ENCODE measurements around the gene IFNA7.
"Not testable (repeated sequence)": the region's sequence is repeated elsewhere in the genome, so short reads cannot be mapped to it uniquely, and the experiment has no call there.

IFNA7 gene

DNA sequence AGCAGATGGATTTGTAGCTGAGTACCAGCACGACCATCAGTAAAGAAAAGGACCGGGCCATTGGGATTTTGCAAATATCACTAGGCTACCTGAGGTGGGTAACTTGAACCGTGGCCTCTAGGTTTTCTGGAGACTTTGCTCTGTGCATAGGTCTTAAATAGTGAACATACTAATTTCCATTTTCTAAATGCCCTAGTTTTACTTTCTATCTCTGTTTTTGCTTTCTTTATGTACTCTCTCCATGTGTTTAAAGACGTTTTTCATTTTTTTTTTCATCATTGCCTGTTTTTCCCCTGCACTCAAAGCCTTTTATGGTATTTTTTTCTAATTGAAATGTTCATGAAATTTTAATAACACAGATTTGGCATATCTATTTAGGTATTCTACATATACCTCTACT, at the start of gene IFNA7:
IFNA7 (minus strand) TSS at position 101 of the 400 bp plus-strand sequence; CDS start at position 61, 40 bp downstream.
- DNase-seq (ENCODE audit: low read depth in 2 of 2), result not testable (repeated sequence)

GRCh38 chr9:21251638-21252037, 49.6 kb upstream of the IFNA7 start:
- no peak for DNase-seq (ENCODE audit: low read depth in 2 of 2)

DNA sequence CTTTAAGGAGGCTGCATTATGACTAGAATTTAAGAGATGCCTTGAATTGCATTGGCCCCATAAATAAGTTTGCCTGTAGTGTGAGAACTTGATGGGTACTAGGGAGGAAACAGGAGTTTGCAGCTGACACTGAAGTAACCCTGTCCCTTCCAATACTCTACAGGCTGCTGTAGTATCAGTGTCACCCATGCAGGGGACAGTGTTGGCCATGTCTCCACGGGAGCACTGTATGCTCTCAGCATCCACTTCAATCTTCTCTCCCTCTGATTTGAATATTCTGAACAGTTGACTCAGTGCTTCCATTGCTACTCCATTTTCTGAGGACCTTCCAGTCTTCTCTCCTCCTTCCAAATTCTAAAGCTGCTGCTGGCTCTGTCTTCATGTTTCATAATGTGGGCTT, 49.2 kb upstream of the IFNA7 start:
- DNase-seq (ENCODE audit: low read depth in 2 of 2), result no peak

DNA sequence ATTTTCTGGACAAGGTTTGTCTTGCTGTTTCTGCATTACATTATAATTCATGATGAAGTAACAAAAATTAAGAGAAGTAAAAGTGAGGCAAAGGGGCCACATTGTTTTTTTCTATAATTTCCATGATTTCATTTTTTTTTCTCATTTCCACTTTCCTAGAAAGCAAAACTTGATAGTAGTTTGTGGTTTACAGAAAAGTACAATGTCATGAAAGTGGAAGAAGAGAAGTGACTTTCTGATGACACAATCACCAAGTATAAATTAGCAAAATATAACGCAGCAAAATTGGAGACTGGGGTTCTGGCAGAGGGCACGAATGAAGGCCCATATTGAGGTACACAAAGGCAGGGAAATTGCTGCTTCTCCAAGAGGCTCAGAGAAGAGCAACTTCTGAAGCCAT, 42.8 kb upstream of the IFNA7 start:
- no peak for DNase-seq (ENCODE audit: low read depth in 2 of 2)

GRCh38 chr9:21239911-21240310, 37.9 kb upstream of the IFNA7 start, which contains the start of gene IFNA14:
TSS of gene IFNA14 (minus strand) at chr9:21240005. CDS start at chr9:21239935, 70 bp downstream.
- no peak for DNase-seq (ENCODE audit: low read depth in 2 of 2)

DNA sequence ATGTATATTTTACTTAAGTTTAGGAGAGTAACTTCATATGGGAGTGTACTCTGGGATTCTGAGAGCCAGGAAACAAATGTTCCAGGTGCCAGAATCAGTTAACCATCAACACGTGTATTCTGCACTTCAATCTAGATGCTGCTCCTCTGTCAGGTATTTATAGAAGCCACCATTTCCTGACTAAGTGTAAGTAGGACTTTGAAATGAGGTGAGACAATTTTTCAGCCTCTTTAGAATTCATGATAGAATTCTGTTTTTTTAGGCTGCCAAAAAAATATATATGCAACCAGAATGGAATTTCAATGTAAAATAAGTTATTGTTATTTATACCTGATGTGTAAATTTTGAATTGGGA, 34.3 kb upstream of the IFNA7 start:
- DNase-seq (ENCODE audit: low read depth in 2 of 2), result not testable (repeated sequence)

GRCh38 chr9:21235468-21236359, 33.7 kb upstream of the IFNA7 start:
- DNase-seq (ENCODE audit: low read depth in 2 of 2), result peak in 1 of 2 donors; percentile 17

DNA sequence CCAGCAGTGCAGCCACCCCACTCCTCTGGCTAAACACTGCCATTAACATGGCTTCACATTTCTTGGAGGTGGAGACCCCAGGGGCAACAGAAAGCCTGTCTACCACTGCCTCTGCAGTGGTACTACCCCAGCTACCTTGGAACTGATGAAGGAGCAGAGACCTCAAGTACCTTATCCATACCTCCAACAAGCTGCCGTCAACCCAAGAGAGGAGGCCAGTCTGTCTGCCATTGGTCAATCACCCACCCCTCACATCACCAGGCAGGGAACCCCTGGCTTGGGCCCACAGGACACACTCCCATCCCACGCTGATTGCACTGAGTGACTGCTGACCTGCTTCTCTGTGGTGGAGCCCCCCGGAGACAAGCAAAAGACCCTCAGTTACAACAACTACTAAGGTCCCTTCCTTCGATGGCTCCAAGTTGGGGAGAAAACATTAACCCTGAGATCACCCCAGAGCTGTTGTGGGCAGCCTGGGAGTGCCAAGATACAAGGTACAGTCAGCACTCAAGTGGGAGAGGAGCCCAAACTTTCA, 32.2 kb upstream of the IFNA7 start:
- no peak for DNase-seq (ENCODE audit: low read depth in 2 of 2)

DNA sequence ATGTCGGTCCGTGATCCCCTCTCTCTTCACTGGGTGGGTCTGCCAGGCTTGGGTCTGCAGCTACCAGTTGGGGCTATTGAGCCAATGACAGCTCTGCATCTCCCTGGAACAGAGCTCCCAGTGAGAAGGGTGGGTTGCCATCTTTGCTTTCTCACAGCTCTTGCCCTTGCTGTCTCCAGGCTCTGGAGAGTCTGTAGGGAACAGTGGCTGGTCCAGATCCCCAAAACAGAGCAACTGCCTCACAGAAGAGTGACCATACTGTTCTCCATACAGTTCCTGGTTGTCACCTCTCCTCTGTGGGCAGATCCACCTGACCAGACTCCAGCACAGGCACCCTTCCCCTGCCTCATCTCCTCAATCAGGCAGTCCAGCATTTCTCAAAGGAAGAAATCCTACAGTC, 31.3 kb upstream of the IFNA7 start:
- DNase-seq (ENCODE audit: low read depth in 2 of 2), result no peak

DNA sequence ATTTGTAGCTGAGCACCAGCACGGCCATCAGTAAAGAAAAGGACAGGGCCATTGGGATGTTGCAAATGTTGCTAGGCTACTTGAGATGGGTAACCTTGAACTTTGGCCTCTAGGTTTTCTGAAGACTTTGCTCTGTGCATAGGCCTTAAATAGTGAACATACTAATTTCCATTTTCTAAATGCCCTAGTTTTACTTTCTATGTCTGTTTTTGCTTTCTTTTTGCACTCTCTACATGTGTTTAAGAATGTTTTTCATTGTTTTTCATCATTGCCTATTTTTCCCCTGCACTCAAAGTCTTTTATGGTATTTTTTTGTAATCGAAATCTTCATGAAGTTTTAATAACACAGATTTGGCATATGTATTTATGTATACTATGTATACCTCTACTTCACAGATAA, 26.1 kb upstream of the IFNA7 start, which contains the start of gene IFNA17:
IFNA17 (minus strand) TSS at position 101 of the 400 bp plus-strand sequence; CDS start at position 52, 49 bp downstream.
- no peak for DNase-seq (ENCODE audit: low read depth in 2 of 2)

DNA sequence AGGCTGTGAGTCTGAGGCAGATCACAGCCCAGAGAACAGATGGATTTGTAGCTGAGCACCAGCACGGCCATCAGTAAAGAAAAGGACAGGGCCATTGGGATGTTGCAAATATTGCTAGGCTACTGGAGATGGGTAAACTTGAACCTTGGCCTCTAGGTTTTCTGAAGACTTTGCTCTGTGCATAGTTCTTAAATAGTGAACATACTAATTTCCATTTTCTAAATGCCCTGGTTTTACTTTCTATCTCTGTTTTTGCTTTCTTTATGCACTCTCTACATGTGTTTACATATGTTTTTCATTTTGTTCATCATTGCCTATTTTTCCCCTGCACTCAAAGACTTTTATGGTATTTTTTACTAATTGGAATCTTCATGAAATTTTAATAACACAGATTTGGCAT, 15.2 kb upstream of the IFNA7 start, which contains the start of gene IFNA16:
IFNA16 (minus strand) TSS at position 101 of the 400 bp plus-strand sequence; CDS start at position 95, 6 bp downstream.
- DNase-seq (ENCODE audit: low read depth in 2 of 2), result not testable (repeated sequence)

DNA sequence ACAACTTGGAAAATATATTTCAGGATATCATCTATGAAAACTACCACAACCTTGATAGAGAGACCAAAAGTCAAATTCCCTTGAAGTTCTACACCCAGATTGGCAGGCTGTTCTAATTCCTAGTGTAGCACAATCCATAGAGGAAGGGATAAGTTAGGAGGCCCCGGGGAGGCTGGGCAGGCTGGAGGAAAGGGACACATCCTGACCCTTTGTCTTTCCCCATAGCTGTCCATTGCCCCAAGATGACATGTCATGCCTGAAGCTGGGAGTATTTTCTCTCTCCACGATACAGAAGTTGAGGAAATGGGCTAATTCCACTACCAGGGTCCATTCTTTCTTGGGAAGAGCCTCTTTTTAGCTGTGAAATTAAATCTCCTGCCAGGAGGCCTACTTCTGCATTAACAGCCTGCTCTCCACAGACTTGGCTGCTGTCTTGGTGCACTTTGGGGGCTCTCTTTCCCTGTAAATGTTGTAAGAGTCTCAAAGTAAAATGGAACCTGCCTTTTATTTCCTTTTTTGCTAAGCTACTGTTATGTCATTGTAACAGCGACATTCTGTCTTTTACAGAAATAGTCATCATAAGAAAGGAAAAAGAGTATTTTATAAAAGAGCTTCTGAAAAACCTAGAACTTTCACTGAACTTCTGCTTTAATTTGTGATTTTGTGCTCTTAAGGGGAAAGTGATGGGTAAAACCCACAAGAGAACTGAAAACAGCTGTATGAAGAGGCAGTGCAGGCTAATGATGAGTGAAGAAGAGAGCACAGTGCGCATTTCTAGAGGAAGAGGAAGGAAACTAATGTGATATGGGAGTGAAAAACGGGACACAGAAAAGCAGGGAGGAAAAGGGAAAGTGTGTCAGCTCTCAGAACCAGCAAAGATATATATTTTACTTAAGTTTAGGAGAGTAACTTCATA, 11.7 kb upstream of the IFNA7 start:
- not testable (repeated sequence) for DNase-seq (ENCODE audit: low read depth in 2 of 2)

DNA sequence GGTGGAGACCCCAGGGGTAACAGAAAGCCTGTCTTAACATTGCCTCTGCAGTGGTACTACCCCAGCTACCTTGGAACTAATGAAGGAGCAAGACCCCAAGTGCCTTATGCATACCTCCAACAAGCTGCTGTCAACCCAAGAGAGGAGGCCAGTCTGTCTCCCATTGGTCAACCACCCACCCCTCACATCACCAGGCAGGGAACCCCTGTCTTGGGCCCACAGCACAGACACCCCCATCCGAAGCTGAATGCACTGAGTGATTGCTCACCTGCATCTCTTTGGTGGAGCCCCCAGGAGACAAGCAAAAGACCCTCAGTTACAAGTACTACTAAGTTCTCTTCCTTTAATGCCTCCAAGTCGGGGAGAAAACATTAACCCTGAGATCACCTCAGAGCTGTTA, 10.2 kb upstream of the IFNA7 start:
- not testable (repeated sequence) for DNase-seq (ENCODE audit: low read depth in 2 of 2)

- DNase-seq (ENCODE audit: low read depth in 2 of 2), result not testable (repeated sequence)
These were observed 8.8 kb upstream of the IFNA7 start for GRCh38 chr9:21210782-21211181.

- DNase-seq (ENCODE audit: low read depth in 2 of 2), result no peak
These were observed 8.3 kb upstream of the IFNA7 start for GRCh38 chr9:21210311-21210710.

DNA sequence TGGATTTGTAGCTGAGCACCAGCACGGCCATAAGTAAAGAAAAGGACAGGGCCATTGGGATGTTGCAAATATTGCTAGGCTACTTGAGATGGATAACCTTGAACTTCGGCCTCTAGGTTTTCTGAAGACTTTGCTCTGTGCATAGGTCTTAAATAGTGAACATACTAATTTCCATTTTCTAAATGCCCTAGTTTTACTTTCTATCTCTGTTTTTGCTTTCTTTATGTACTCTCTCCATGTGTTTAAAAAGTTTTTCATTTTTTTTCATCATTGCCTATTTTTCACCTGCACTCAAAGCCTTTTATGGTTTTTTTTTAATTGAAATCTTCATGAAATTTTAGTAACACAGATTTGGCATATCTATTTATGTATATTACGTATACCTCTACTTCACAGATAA, 5.0 kb upstream of the IFNA7 start, which contains the start of gene IFNA10:
IFNA10 (minus strand) TSS at position 101 of the 400 bp plus-strand sequence; CDS start at position 55, 46 bp downstream.
- not testable (repeated sequence) for DNase-seq (ENCODE audit: low read depth in 2 of 2)

DNA sequence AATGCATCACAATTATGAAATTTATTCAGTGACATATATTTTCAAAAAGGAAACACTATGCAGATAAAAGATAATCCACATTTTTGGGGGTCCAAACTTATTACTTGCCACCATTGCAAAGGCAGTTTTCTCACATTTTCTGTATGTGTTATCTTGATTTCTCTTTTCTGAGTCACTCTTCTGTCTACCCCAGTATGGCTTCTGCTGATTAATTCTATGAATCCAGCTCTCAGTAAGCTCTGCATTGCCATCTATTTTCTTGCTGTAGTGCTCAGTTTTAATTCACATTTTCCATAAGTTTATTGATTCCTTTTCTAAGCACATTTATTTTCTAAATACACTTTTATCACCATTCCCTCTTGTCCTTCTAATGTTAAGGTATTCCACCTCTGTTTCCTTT, 3.2 kb upstream of the IFNA7 start:
- DNase-seq (ENCODE audit: low read depth in 2 of 2), result no peak

GRCh38 chr9:21194867-21195776, 6.9 kb downstream of the IFNA7 start:
- peak; percentile 4 to 10 for DNase-seq (ENCODE audit: low read depth in 2 of 2)

DNA sequence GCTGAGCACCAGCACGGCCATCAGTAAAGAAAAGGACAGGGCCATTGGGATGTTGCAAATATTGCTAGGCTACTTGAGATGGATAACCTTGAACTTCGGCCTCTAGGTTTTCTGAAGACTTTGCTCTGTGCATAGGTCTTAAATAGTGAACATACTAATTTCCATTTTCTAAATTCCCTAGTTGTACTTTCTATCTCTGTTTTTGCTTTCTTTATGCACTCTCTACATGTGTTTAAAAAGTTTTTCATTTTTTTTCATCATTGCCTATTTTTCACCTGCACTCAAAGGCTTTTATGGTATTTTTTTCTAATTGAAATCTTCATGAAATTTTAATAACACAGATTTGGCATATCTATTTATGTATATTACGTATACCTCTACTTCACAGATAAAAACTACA, 14.5 kb downstream of the IFNA7 start, which contains the start of gene IFNA4:
IFNA4 (minus strand) TSS at position 101 of the 400 bp plus-strand sequence; CDS start at position 45, 56 bp downstream.
- DNase-seq (ENCODE audit: low read depth in 2 of 2), result not testable (repeated sequence)
